Activated CD4-positive, alpha-beta T cell treated with anti-CD3 and anti-CD28 coated beads for 36 hours (primary cell): ENCODE measurements around the gene OR2AE1. TPM values are rescaled to one million over a fixed set of nuclear protein-coding genes. Genes with fewer than 3 reads are reported as not detected.

Experiments
- ATAC-seq: fragments of 200-7000 bp; cut with Tn5 transposase; one replicate; pipeline ENCODE4 v1.10.0; 2021; ENCODE audit warnings: mild to moderate bottlenecking, moderate library complexity
- CTCF ChIA-PET: fragments of 350-600 bp; sonication (Branson Sonifier 250); formaldehyde crosslinking; loops from one replicate; lab custom pipeline; 2021; ENCODE audit warnings: antibody characterized with exemption; lab: Charles Lee
- POLR2A ChIA-PET: fragments of 350-600 bp; sonication (Branson Sonifier 250); formaldehyde crosslinking; loops from one replicate; lab custom pipeline; 2021; ENCODE audit warnings: antibody characterized with exemption, inconsistent platforms; lab: Charles Lee
- DNase-seq: peaks from one replicate; pipeline ENCODE4 v3.0.0-alpha.2; 2020
- H3K27ac Mint-ChIP-seq: one replicate; pipeline ENCODE4 v1.8.0; 2021; ENCODE audit warnings: mixed read lengths
- H3K27me3 Mint-ChIP-seq: one replicate; pipeline ENCODE4 v1.8.0; 2021; ENCODE audit warnings: mixed read lengths
- H3K36me3 Mint-ChIP-seq: one replicate; pipeline ENCODE4 v1.8.0; 2021; ENCODE audit warnings: low read depth, mixed read lengths
- H3K4me1 Mint-ChIP-seq: one replicate; pipeline ENCODE4 v1.8.0; 2021; ENCODE audit warnings: mixed read lengths
- H3K4me3 Mint-ChIP-seq: one replicate; pipeline ENCODE4 v1.8.0; 2021; ENCODE audit warnings: mild to moderate bottlenecking, moderate library complexity, mixed read lengths
- H3K9me3 Mint-ChIP-seq: one replicate; pipeline ENCODE4 v1.8.0; 2021; ENCODE audit warnings: low read depth, mixed read lengths
- intact Hi-C, 2 experiments: fragments of 100-400 bp; cut with DNase I in 1 of 2; cut with micrococcal nuclease in 1 of 2; formaldehyde crosslinking; loops; one replicate each; pipeline versions ENCODE4 v1.14.2 to v1.15.1; 2022 to 2024; cut with DNase I, micrococcal nuclease
- total RNA-seq, 2 experiments: library from RNA; stranded (reverse); gene quantifications; one replicate each; pipeline ENCODE4 v1.2.3, GENCODE V29; 2021

Gene OR2AE1
- total RNA-seq, 2 experiments from 2014 or later: not detected

DNA sequence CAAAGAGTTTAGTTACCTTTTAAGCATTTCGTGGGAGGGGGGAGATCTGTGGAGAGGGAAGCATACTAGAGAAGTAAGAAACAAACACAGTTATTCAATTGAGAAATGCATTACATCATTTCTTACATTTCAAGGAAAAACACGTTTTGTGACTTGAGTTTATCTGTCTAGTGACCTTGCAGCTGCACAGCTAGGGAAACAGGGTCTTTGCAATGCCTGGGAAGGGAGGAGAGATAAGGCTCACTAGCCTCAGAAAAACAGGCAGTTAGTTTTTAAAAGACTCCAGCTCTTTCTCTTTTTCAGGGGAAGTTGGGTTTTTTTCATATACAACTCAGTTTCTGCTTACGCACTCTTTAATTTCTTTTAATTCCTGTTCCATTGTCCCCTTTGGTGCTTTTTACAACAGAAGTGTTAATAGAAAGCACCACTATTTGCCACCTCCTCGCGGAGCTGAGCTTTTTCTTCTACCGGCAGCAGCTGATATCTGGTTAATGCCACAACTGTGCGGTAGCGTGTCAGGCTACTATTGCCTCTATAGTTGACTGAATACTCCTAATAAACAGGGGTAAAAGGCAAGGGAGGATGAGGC lies 43.5 kb downstream of the OR2AE1 start:
- intact Hi-C loops: loop anchor here in 1 of 2 experiments (10.0 kb wide), 1 partner anchor 199 kb away; no protein-coding TSS in a partner anchor
- POLR2A ChIA-PET: no interaction called here
- DNase-seq (no peak), ATAC-seq (no peak)
- H3K27ac Mint-ChIP-seq: no peak overlapping the region
- H3K4me3 Mint-ChIP-seq: no peak overlapping the region
- peaks cover 10% of the 10 kb centered on the region for H3K4me1 Mint-ChIP-seq
- CTCF ChIA-PET: interaction anchor here (0.7 to 1.2 kb wide), 3 partner anchors 13 to 542 kb away, joined by 3 read pairs; no protein-coding TSS in a partner anchor
- H3K36me3 Mint-ChIP-seq: no peaks in the 10 kb centered on the region
- no peaks in the 10 kb centered on the region for H3K27me3 Mint-ChIP-seq
- H3K9me3 Mint-ChIP-seq: no peaks in the 10 kb centered on the region

DNA sequence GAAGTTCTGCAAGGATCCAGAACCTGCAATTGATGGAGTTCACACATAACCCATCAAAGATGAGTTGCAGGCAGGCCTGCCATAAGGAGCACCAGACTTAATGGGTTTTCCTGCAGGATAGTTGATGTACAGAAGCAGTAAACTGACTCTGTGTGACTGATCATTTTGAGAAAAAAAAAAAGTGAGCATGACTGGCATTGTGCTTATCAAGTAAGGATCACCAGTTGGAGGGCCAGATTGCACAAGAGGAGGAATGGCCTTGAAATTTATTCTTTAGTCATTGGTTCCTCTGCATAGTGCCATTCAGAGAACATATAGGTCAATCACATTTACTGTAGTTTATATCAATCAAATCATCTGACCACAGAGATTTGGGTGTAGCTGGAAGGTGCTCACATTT lies 45.2 kb downstream of the OR2AE1 start:
- Mint-ChIP-seq H3K9me3 (no peaks in the 10 kb centered on the region), H3K4me1 (no peaks in the 10 kb centered on the region), H3K27ac (no peak overlapping the region), H3K4me3 (no peak overlapping the region), H3K36me3 (no peaks in the 10 kb centered on the region), H3K27me3 (peaks cover 3% of the 10 kb centered on the region)
- POLR2A ChIA-PET: no interaction called here
- DNase-seq (no peak), ATAC-seq (no peak)
- CTCF ChIA-PET: interaction anchor here (0.8 kb wide), 1 partner anchor 10 kb away, joined by 3 read pairs; no protein-coding TSS in a partner anchor
- intact Hi-C loops: loop anchor here in 1 of 2 experiments (10.0 kb wide), 1 partner anchor 197 kb away; no protein-coding TSS in a partner anchor

DNA sequence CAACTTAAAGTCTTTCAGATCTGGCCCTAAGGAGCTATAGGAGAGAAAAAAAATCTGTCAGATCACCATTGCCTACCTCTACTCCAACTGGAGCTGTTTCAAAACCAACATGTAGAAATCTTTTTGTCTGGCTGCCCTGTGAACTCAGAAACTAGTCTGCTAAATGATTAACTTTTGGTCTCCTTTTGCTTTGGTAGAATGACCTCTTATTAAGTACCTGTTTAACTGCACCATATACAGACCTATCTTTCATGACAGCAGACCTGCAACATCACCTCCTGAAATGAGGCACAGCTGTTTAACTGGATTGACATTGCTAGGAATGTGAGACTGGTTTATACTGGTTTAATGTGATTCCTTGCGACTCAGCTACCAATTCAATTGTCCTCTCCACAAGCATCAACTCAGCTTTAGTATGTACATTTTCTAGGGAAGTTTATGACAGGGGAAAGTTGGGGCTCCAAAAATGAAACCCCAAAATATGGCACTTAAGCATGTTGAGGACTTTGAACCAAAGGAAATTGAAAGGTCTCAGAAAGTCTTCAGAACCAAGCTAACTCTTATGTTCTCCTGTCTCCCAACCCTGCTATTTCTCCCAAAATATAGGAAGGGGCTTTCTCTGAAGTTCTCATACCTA lies 47.2 kb downstream of the OR2AE1 start:
- Mint-ChIP-seq H3K4me1 (no peaks in the 10 kb centered on the region), H3K36me3 (no peaks in the 10 kb centered on the region), H3K4me3 (no peak overlapping the region), H3K27ac (no peak overlapping the region), H3K9me3 (no peaks in the 10 kb centered on the region), H3K27me3 (peaks cover 3% of the 10 kb centered on the region)
- ATAC-seq (no peak), DNase-seq (no peak)
- ChIA-PET POLR2A (no interaction called here), CTCF (interaction anchor here (0.8 to 1.5 kb wide), 3 partner anchors 11 to 304 kb away, joined by 3 to 4 read pairs (median 4); no protein-coding TSS in a partner anchor)
- intact Hi-C loops: loop anchor here in 1 of 2 experiments (10.0 kb wide), 1 partner anchor 195 kb away; no protein-coding TSS in a partner anchor

DNA sequence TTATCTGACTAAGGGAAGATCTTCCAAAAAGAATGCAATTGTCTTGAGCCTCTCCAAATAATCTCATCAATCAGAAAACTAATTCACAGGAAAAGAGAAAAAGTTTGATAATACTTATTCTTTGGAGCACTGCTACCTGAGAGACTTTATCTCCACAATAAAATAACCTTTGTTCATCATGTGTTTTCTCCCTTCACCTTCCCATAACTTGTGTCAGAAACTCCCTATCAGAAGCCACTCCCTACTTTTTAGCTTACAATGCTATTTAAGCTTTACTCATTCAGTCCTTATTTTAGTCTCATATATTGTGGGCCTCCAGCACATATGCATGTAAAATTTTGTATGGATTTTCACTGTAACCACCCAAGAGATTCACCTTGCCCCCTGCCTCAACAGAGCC lies 48.0 kb downstream of the OR2AE1 start:
- no peak overlapping the region for H3K4me3 Mint-ChIP-seq
- no peak for ATAC-seq
- no peaks in the 10 kb centered on the region for H3K9me3 Mint-ChIP-seq
- ChIA-PET CTCF (interaction anchor here (1.5 kb wide), 1 partner anchor 12 kb away, joined by 4 read pairs; no protein-coding TSS in a partner anchor), POLR2A (no interaction called here)
- no peak for DNase-seq
- intact Hi-C loops: no loop called here
- peaks cover 3% of the 10 kb centered on the region for H3K27me3 Mint-ChIP-seq
- H3K4me1 Mint-ChIP-seq: no peaks in the 10 kb centered on the region
- H3K36me3 Mint-ChIP-seq: no peaks in the 10 kb centered on the region
- no peak overlapping the region for H3K27ac Mint-ChIP-seq

DNA sequence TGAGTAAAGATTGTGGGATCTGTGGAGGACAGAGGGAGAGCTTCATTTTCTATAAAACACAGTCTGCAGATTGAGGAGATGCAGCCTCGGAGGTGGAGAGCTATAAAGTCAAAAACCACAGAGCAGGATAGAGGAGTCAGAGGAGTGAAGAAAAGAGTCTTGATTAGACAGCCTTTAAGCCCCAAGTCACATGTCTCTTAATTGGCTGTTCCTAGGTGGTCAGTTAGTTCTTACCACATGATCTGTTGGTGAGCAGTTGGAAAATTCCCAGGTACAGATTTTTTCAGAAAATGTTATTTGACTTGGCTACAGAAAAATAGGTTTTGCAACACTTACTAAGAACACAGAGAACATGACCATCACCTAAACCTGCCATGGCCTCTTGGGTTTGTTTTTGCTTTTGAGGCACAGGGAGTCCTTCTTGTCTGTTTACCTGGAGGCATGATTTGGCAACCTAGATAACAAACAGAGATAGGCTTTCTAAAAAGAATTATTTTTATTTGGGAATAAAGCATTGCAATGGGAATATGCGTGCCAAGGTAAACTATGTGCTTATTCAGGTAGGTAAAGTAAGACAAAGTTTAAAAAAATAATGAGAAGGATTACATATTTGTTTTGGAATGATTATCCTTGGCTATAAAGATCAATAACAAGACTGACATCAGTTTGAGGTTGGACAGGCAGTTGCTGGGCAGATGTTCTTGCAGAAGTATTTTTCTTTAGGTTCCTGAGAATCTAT lies 49.6 kb downstream of the OR2AE1 start:
- Mint-ChIP-seq H3K27ac (no peak overlapping the region), H3K36me3 (no peaks in the 10 kb centered on the region), H3K9me3 (no peaks in the 10 kb centered on the region), H3K4me1 (no peaks in the 10 kb centered on the region), H3K27me3 (peaks cover 3% of the 10 kb centered on the region), H3K4me3 (no peak overlapping the region)
- ChIA-PET CTCF (no interaction called here), POLR2A (no interaction called here)
- ATAC-seq: no peak
- DNase-seq: no peak
- intact Hi-C loops: no loop called here

Other genes starting within 250 kb of the OR2AE1 start
- gene CYP3A5, start 197.0 kb downstream of the OR2AE1 start, total RNA-seq: not detected
- gene CYP3A7, start 141.8 kb downstream of the OR2AE1 start, total RNA-seq: not detected
- gene CYP3A4, start 92.8 kb downstream of the OR2AE1 start, total RNA-seq: not detected
- under 1 TPM in 1 of 2 experiments, not detected in 1; 0.09 TPM for gene CYP3A43, start 49.0 kb downstream of the OR2AE1 start, total RNA-seq
- gene TRIM4, start 42.5 kb upstream of the OR2AE1 start, total RNA-seq: 10 to 100 TPM; 23.9 to 25.7 TPM
- 1 to 10 TPM in 1 of 2 experiments, under 1 TPM in 1; 0.73 to 1.1 TPM for gene GJC3, start 52.6 kb upstream of the OR2AE1 start, total RNA-seq
- gene AZGP1, start 99.0 kb upstream of the OR2AE1 start, total RNA-seq: not detected
- 10 to 100 TPM; 45.2 to 62.9 TPM for gene ZKSCAN1, start 138.6 kb upstream of the OR2AE1 start, total RNA-seq
- gene ZSCAN21, start 172.7 kb upstream of the OR2AE1 start, total RNA-seq: 1 to 10 TPM; 6.4 to 7.4 TPM
- 10 to 100 TPM; 18.8 to 19.0 TPM for gene ZNF3, start 204.7 kb upstream of the OR2AE1 start, total RNA-seq
- gene COPS6, start 211.9 kb upstream of the OR2AE1 start, total RNA-seq: 10 to 100 TPM; 88.6 to 89.0 TPM
- gene MCM7, start 224.4 kb upstream of the OR2AE1 start, total RNA-seq: 100 to 1,000 TPM; 411 to 429 TPM
- gene AP4M1, start 224.6 kb upstream of the OR2AE1 start, total RNA-seq: 10 to 100 TPM in 1 of 2 experiments, 1 to 10 TPM in 1; 8.8 to 10.4 TPM
- gene TAF6, start 242.3 kb upstream of the OR2AE1 start, total RNA-seq: 10 to 100 TPM; 54.3 to 59.5 TPM
- 10 to 100 TPM; 11.0 to 14.0 TPM for gene CNPY4, start 242.6 kb upstream of the OR2AE1 start, total RNA-seq
- gene MBLAC1, start 249.9 kb upstream of the OR2AE1 start, total RNA-seq: 1 to 10 TPM; 1.6 to 2.2 TPM